GM23338 (cell line): ENCODE results near the gene DESI2. TPM values are rescaled to one million over a fixed set of nuclear protein-coding genes. Genes with fewer than 3 reads are reported as not detected.

Experiments
- ATAC-seq: fragments of 200-7000 bp; cut with Tn5 transposase; 3 replicates; pipeline ENCODE4 v1.9.1; 2020
- DNase-seq: peaks from one replicate; pipeline ENCODE4 v3.0.0-alpha.2; 2015; ENCODE audit warnings: low spot score
- H2AFZ ChIP-seq: fragments of 200-600 bp; sonication (generic); 2 replicates; pipeline ENCODE4 v1.8.0; 2016; ENCODE audit warnings: antibody characterized with exemption, mild to moderate bottlenecking, moderate library complexity
- H3F3A ChIP-seq: fragments of 200-600 bp; sonication (generic); replicated peaks from 2 replicates; pipeline ENCODE4 v1.8.0; 2017; ENCODE audit warnings: antibody characterized with exemption, mixed run types, low read depth
- H3K27ac ChIP-seq: fragments of 200-600 bp; sonication (generic); 2 replicates; pipeline ENCODE4 v1.6.1; 2016; ENCODE audit warnings: low read depth
- H3K27me3 ChIP-seq: fragments of 200-600 bp; sonication (generic); 2 replicates; pipeline ENCODE4 v1.8.0; 2016; ENCODE audit warnings: mild to moderate bottlenecking, mixed run types, moderate library complexity; ENCODE audit not compliant: insufficient read depth
- H3K36me3 ChIP-seq: fragments of 200-600 bp; sonication (generic); 2 replicates; pipeline ENCODE4 v1.8.0; 2016; ENCODE audit warnings: mild to moderate bottlenecking; ENCODE audit not compliant: insufficient read depth
- H3K4me1 ChIP-seq: fragments of 200-600 bp; sonication (generic); 2 replicates; pipeline ENCODE4 v1.8.0; 2016; ENCODE audit warnings: mild to moderate bottlenecking, moderate library complexity; ENCODE audit not compliant: insufficient read depth
- H3K4me2 ChIP-seq: fragments of 200-600 bp; sonication (generic); 2 replicates; pipeline ENCODE4 v1.7.1; 2017; ENCODE audit warnings: mixed run types
- H3K4me3 ChIP-seq: fragments of 200-600 bp; sonication (generic); 2 replicates; pipeline ENCODE4 v1.6.1; 2016; ENCODE audit warnings: mixed run types
- H3K79me2 ChIP-seq: fragments of 200-600 bp; sonication (generic); replicated peaks from 2 replicates; pipeline ENCODE4 v1.8.0; 2017; ENCODE audit warnings: mild to moderate bottlenecking; ENCODE audit not compliant: insufficient read depth
- H3K9me2 ChIP-seq: fragments of 200-600 bp; sonication (generic); 2 replicates; pipeline ENCODE4 v1.8.0; 2017; ENCODE audit not compliant: insufficient read depth
- H4K20me1 ChIP-seq: fragments of 200-600 bp; sonication (generic); replicated peaks from 2 replicates; pipeline ENCODE4 v1.8.0; 2017; ENCODE audit warnings: mild to moderate bottlenecking; ENCODE audit not compliant: insufficient read depth
- H3K27ac Mint-ChIP-seq: 2 replicates; pipeline ENCODE4 v1.8.0; 2020; ENCODE audit warnings: inconsistent platforms, mild to moderate bottlenecking, moderate library complexity, mixed read lengths
- H3K27me3 Mint-ChIP-seq: 3 replicates; pipeline ENCODE4 v1.8.0; 2022; ENCODE audit warnings: low read depth, mild to moderate bottlenecking, moderate library complexity, mixed read lengths, inconsistent platforms; ENCODE audit not compliant: insufficient read depth, poor library complexity
- H3K36me3 Mint-ChIP-seq: 3 replicates; pipeline ENCODE4 v1.8.0; 2021; ENCODE audit warnings: low read depth, mild to moderate bottlenecking, inconsistent platforms, moderate library complexity, mixed read lengths
- H3K4me1 Mint-ChIP-seq: 3 replicates; pipeline ENCODE4 v1.8.0; 2020; ENCODE audit warnings: mild to moderate bottlenecking, inconsistent platforms, mixed read lengths
- H3K4me3 Mint-ChIP-seq: 3 replicates; pipeline ENCODE4 v1.8.0; 2021; ENCODE audit warnings: moderate library complexity, mild to moderate bottlenecking, inconsistent platforms, mixed read lengths
- H3K9me3 Mint-ChIP-seq: 3 replicates; pipeline ENCODE4 v1.8.0; 2020; ENCODE audit warnings: moderate library complexity, mild to moderate bottlenecking, inconsistent platforms, mixed read lengths
- CREB1 ChIP-seq: fragments of 250-450 bp; sonication (Bioruptor Pico); IDR thresholded peaks from 2 replicates; pipeline ENCODE4 v1.5.0; 2020; ENCODE audit warnings: low read depth, mild to moderate bottlenecking, moderate library complexity
- ETS1 ChIP-seq: IDR thresholded peaks from 2 replicates; pipeline ENCODE4 v1.6.1; 2016; ENCODE audit warnings: antibody characterized with exemption
- EZH2 ChIP-seq: fragments of 200-600 bp; sonication (generic); IDR thresholded peaks from one replicate; pipeline ENCODE4 v1.8.0; 2017; ENCODE audit warnings: antibody characterized with exemption, mild to moderate bottlenecking, low read depth; ENCODE audit not compliant: unreplicated experiment
- EZH2phosphoT487 ChIP-seq: fragments of 200-600 bp; sonication (generic); IDR thresholded peaks from one replicate; pipeline ENCODE4 v1.8.1; 2018; ENCODE audit warnings: antibody characterized with exemption; ENCODE audit not compliant: unreplicated experiment
- JUNB ChIP-seq: IDR thresholded peaks from one replicate; pipeline ENCODE4 v1.6.1; 2016; ENCODE audit warnings: antibody characterized with exemption; ENCODE audit not compliant: unreplicated experiment
- NANOG ChIP-seq: IDR thresholded peaks from 2 replicates; pipeline ENCODE4 v1.6.1; 2016; ENCODE audit warnings: antibody characterized with exemption, borderline replicate concordance
- POLR2AphosphoS5 ChIP-seq: IDR thresholded peaks from 2 replicates; pipeline ENCODE4 v1.6.1; 2016; ENCODE audit warnings: antibody characterized with exemption, low read depth
- REST ChIP-seq: IDR thresholded peaks from one replicate; pipeline ENCODE4 v1.6.1; 2018; ENCODE audit warnings: antibody characterized with exemption; ENCODE audit not compliant: unreplicated experiment
- STAT1 ChIP-seq: IDR thresholded peaks from one replicate; pipeline ENCODE4 v1.6.1; 2016; ENCODE audit warnings: antibody characterized with exemption; ENCODE audit not compliant: unreplicated experiment
- ZNF114 ChIP-seq: fragments of 250-450 bp; sonication (Bioruptor Pico); IDR thresholded peaks from 2 replicates; pipeline ENCODE4 v1.5.0; 2020; ENCODE audit warnings: mild to moderate bottlenecking, moderate library complexity
- ZNF331 ChIP-seq: fragments of 250-450 bp; sonication (Bioruptor Pico); IDR thresholded peaks from 2 replicates; pipeline ENCODE4 v1.5.0; 2020; ENCODE audit warnings: low read depth, mild to moderate bottlenecking, moderate library complexity
- ZNF462 ChIP-seq: fragments of 250-450 bp; sonication (Bioruptor Pico); IDR thresholded peaks from 2 replicates; pipeline ENCODE4 v1.5.0; 2020; ENCODE audit warnings: mild to moderate bottlenecking, moderate library complexity
- polyA plus RNA-seq: library from polyadenylated mRNA; unstranded; fragments of >200 nt; fragmentation: Nextera tagmentation; extraction: Ambion mirVana; gene quantifications from 2 replicates; pipeline ENCODE4 v1.2.1, GENCODE V29; 2016
- total RNA-seq: library from RNA; depleted of rRNA; stranded (reverse); fragments of >200 nt; shearing (Covaris generic); gene quantifications from 2 replicates; pipeline ENCODE4 v1.2.3, GENCODE V29; 2014
- TF ChIP-seq, protein P1 (sequence below), 2 experiments: fragments of 200-600 bp in 1 of 2; sonication (generic) in 1 of 2; conservative IDR thresholded peaks; 2 replicates each; pipeline versions ENCODE4 v1.5.1 to v1.6.1; 2016 to 2017; ENCODE audit warnings: antibody characterized with exemption in 2 of 2, low read depth in 2 of 2, mild to moderate bottlenecking in 2 of 2, moderate library complexity in 1 of 2

The DESI2 gene
- total and polyA plus RNA-seq, 2 experiments from 2014 or later: 145 TPM

GRCh38 chr1:244605835-244606370 is 47.0 kb upstream of the DESI2 start:
- H3K4me2 ChIP-seq: no peak overlapping the region
- ATAC-seq (no peak), DNase-seq (no peak)
- peaks cover 8% of the 10 kb centered on the region for H3K27me3 Mint-ChIP-seq
- H3K27me3 ChIP-seq: no peaks in the 10 kb centered on the region
- H2AFZ ChIP-seq: no peak overlapping the region
- H3K4me3 Mint-ChIP-seq: no peak overlapping the region
- TF ChIP-seq REST (no peak), NANOG (no peak), EZH2phosphoT487 (no peak), POLR2AphosphoS5 (no peak), EZH2 (no peak), STAT1 (no peak), CREB1 (CRISPR knock-in tag) (no peak), JUNB (no peak), ZNF331 (CRISPR knock-in tag) (no peak), ZNF114 (CRISPR knock-in tag) (no peak), ETS1 (no peak), ZNF462 (CRISPR knock-in tag) (no peak)
- TF ChIP-seq, protein P1, sequence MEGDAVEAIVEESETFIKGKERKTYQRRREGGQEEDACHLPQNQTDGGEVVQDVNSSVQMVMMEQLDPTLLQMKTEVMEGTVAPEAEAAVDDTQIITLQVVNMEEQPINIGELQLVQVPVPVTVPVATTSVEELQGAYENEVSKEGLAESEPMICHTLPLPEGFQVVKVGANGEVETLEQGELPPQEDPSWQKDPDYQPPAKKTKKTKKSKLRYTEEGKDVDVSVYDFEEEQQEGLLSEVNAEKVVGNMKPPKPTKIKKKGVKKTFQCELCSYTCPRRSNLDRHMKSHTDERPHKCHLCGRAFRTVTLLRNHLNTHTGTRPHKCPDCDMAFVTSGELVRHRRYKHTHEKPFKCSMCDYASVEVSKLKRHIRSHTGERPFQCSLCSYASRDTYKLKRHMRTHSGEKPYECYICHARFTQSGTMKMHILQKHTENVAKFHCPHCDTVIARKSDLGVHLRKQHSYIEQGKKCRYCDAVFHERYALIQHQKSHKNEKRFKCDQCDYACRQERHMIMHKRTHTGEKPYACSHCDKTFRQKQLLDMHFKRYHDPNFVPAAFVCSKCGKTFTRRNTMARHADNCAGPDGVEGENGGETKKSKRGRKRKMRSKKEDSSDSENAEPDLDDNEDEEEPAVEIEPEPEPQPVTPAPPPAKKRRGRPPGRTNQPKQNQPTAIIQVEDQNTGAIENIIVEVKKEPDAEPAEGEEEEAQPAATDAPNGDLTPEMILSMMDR (conservative IDR thresholded peaks at IDR 0.05; ENCODE audit: low read depth in 2 of 2): no peak
- no peaks in the 10 kb centered on the region; the same call in 1 of the 2 replicates for H4K20me1 ChIP-seq
- peaks cover 2% of the 10 kb centered on the region; the same call in 1 of the 2 replicates for H3K4me1 ChIP-seq
- no peaks in the 10 kb centered on the region for H3F3A ChIP-seq
- no peaks in the 10 kb centered on the region for H3K36me3 ChIP-seq
- no peaks in the 10 kb centered on the region for H3K9me3 Mint-ChIP-seq
- no peak overlapping the region for H3K4me3 ChIP-seq
- H3K79me2 ChIP-seq: no peaks in the 10 kb centered on the region
- no peaks in the 10 kb centered on the region for H3K9me2 ChIP-seq
- H3K27ac ChIP-seq: no peak overlapping the region
- H3K4me1 Mint-ChIP-seq: peaks cover 4% of the 10 kb centered on the region; the same call in 2 of the 3 replicates
- H3K36me3 Mint-ChIP-seq: no peaks in the 10 kb centered on the region; the same call in 2 of the 3 replicates
- H3K27ac Mint-ChIP-seq: no peak overlapping the region; the same call in 1 of the 2 replicates
